ENCODE measurements around the gene DLEC1.

The DLEC1 gene

GRCh38 chr3:38137615-38138348 lies 98.8 kb downstream of the DLEC1 start:
- H3K27ac ChIP-seq: no peak overlapping the region

GRCh38 chr3:38138349-38139190 lies 99.6 kb downstream of the DLEC1 start, which contains the start of gene MYD88:
TSS of gene MYD88 (plus strand) at chr3:38138661. CDS start at chr3:38138701, 40 bp downstream.
- Histone ChIP-seq H4K20me1 (ENCODE audit: insufficient read depth) (no peaks in the 10 kb centered on the region), H3K27me3 (ENCODE audit: insufficient read depth, low read depth) (no peaks in the 10 kb centered on the region), H2AFZ (ENCODE audit: low read depth) (peak within 1 kb of the TSS; percentile 81), H3K27ac (no peak within 1 kb of the TSS), H3K4me1 (ENCODE audit: low read depth, poor library complexity, severe bottlenecking) (peaks cover 5% of the 10 kb centered on the region), H3K4me2 (peak within 1 kb of the TSS; percentile 76), H3K36me3 (ENCODE audit: insufficient read depth) (no peaks in the 10 kb centered on the region), H3K4me3 (IDR thresholded peaks at IDR 0.05; ENCODE audit: insufficient read depth, low read depth, low read length) (peak within 1 kb of the TSS; percentile 61), H3K79me2 (ENCODE audit: insufficient read depth, low read depth) (no peaks in the 10 kb centered on the region), H3K9ac (peak within 1 kb of the TSS; percentile 51; the same call in 1 of the 2 replicates)
- TF ChIP-seq CTCF (conservative IDR thresholded peaks at IDR 0.05; ENCODE audit: low read depth, low read length): no peak

More at GRCh38 chr3:38137615-38138348, 98.8 kb downstream of the DLEC1 start:
- no peak for TF ChIP-seq CTCF (conservative IDR thresholded peaks at IDR 0.05; ENCODE audit: low read depth, low read length)
- H3K27me3 ChIP-seq (ENCODE audit: insufficient read depth, low read depth): no peaks in the 10 kb centered on the region
- no peak overlapping the region for H3K4me3 ChIP-seq (IDR thresholded peaks at IDR 0.05; ENCODE audit: insufficient read depth, low read depth, low read length)
- H2AFZ ChIP-seq (ENCODE audit: low read depth): peak overlapping the region; percentile 81
- H3K4me1 ChIP-seq (ENCODE audit: low read depth, poor library complexity, severe bottlenecking): peaks cover 5% of the 10 kb centered on the region
- H3K79me2 ChIP-seq (ENCODE audit: insufficient read depth, low read depth): no peaks in the 10 kb centered on the region
- H3K36me3 ChIP-seq (ENCODE audit: insufficient read depth): no peaks in the 10 kb centered on the region
- peak overlapping the region; percentile 51; the same call in 1 of the 2 replicates for H3K9ac ChIP-seq
- no peaks in the 10 kb centered on the region for H4K20me1 ChIP-seq (ENCODE audit: insufficient read depth)
- peak overlapping the region; percentile 76 for H3K4me2 ChIP-seq

GRCh38 chr3:38139191-38139590 lies 100.2 kb downstream of the DLEC1 start:
- H4K20me1 ChIP-seq (ENCODE audit: insufficient read depth): no peaks in the 10 kb centered on the region
- H3K9ac ChIP-seq: no peak overlapping the region; the same call in 1 of the 2 replicates
- H3K27ac ChIP-seq: no peak overlapping the region
- no peak overlapping the region for H3K4me3 ChIP-seq (IDR thresholded peaks at IDR 0.05; ENCODE audit: insufficient read depth, low read depth, low read length)
- H3K27me3 ChIP-seq (ENCODE audit: insufficient read depth, low read depth): no peaks in the 10 kb centered on the region
- H3K4me1 ChIP-seq (ENCODE audit: low read depth, poor library complexity, severe bottlenecking): peaks cover 5% of the 10 kb centered on the region
- H3K36me3 ChIP-seq (ENCODE audit: insufficient read depth): no peaks in the 10 kb centered on the region
- no peak for TF ChIP-seq CTCF (conservative IDR thresholded peaks at IDR 0.05; ENCODE audit: low read depth, low read length)
- no peaks in the 10 kb centered on the region for H3K79me2 ChIP-seq (ENCODE audit: insufficient read depth, low read depth)
- peak overlapping the region; percentile 81 for H2AFZ ChIP-seq (ENCODE audit: low read depth)
- H3K4me2 ChIP-seq: peak overlapping the region; percentile 76

GRCh38 chr3:38139652-38140051 lies 100.6 kb downstream of the DLEC1 start:
- TF ChIP-seq CTCF (conservative IDR thresholded peaks at IDR 0.05; ENCODE audit: low read depth, low read length): no peak
- H3K4me3 ChIP-seq (IDR thresholded peaks at IDR 0.05; ENCODE audit: insufficient read depth, low read depth, low read length): no peak overlapping the region
- no peak overlapping the region for H3K9ac ChIP-seq
- no peaks in the 10 kb centered on the region for H3K36me3 ChIP-seq (ENCODE audit: insufficient read depth)
- no peak overlapping the region for H3K27ac ChIP-seq
- H2AFZ ChIP-seq (ENCODE audit: low read depth): no peak overlapping the region
- H3K4me2 ChIP-seq: peak overlapping the region; percentile 76; the same call in 1 of the 2 replicates
- no peaks in the 10 kb centered on the region for H4K20me1 ChIP-seq (ENCODE audit: insufficient read depth)
- peaks cover 5% of the 10 kb centered on the region for H3K4me1 ChIP-seq (ENCODE audit: low read depth, poor library complexity, severe bottlenecking)
- H3K27me3 ChIP-seq (ENCODE audit: insufficient read depth, low read depth): no peaks in the 10 kb centered on the region
- H3K79me2 ChIP-seq (ENCODE audit: insufficient read depth, low read depth): no peaks in the 10 kb centered on the region

Measured in KMS-11 (cell line).